Adrenal gland (tissue), 12 donors: ENCODE data around the gene UBAP1L. TPM values are rescaled to one million over a fixed set of nuclear protein-coding genes. Genes with fewer than 3 reads are reported as not detected.
A peak's percentile ranks its signal among the peaks of the same experiment; 100 is the strongest.

ENCODE experiments used
- DNase-seq, 7 donors: peaks; one replicate each; pipeline ENCODE4 v3.0.0-alpha.2; 2019 to 2020
- H3K27ac ChIP-seq, 5 donors: fragments of 200-600 bp; sonication (generic) in 4 of 5; 1 replicate in 3 of 5; 2 replicates in 2 of 5; pipeline versions ENCODE4 v1.5.1 to v1.8.0; 2016 to 2020; ENCODE audit warnings: mild to moderate bottlenecking in 1 of 5
- H3K27me3 ChIP-seq: fragments of 200-600 bp; 2 replicates; pipeline ENCODE4 v1.8.0; 2021
- H3K36me3 ChIP-seq, 2 donors: fragments of 200-600 bp; replicated peaks in 1 of 2; 1 replicate in 1 of 2; 2 replicates in 1 of 2; pipeline versions ENCODE4 v1.5.1 to v1.8.0; 2018 to 2022
- H3K4me1 ChIP-seq, 2 donors: fragments of 200-600 bp; replicated peaks in 1 of 2; 1 replicate in 1 of 2; 2 replicates in 1 of 2; pipeline versions ENCODE4 v1.5.1 to v1.8.0; 2018 to 2021
- H3K4me3 ChIP-seq, 4 donors: fragments of 200-600 bp; sonication (generic) in 3 of 4; one replicate each; pipeline ENCODE4 v1.5.1; 2016 to 2018
- H3K9me3 ChIP-seq, 3 donors: fragments of 200-600 bp; sonication (generic) in 1 of 3; replicated peaks in 1 of 3; 1 replicate in 2 of 3; 2 replicates in 1 of 3; pipeline versions ENCODE4 v1.5.1 to v1.8.0; 2016 to 2021
- POLR2A ChIP-seq, 2 donors: fragments of 450-650 bp; IDR thresholded peaks; one replicate each; pipeline ENCODE4 v1.6.1; 2017; ENCODE audit warnings: antibody characterized with exemption in 2 of 2, mild to moderate bottlenecking in 2 of 2, moderate library complexity in 1 of 2
- WGBS, 4 donors: extraction: QIAGEN DNeasy Blood & Tissue Kit in 2 of 4; methylation state at CpG; one replicate each; pipeline versions ENCODE4 v1.1.5 to v1.1.7; 2013 to 2017; 5-methylcytosine and 5-hydroxymethylcytosine counted together
- intact Hi-C, 2 donors: fragments of 100-400 bp; cut with DNase I; formaldehyde crosslinking; loops; one replicate each; pipeline versions ENCODE4 v1.14.1 to v1.15.0; 2022 to 2023
- polyA plus RNA-seq, 3 donors: library from polyadenylated mRNA; stranded (reverse); fragments of 200-250 nt in 2 of 3; fragments of 350-450 nt in 1 of 3; fragmentation: Illumina TruSeq in 1 of 3; extraction: RNeasy Lipid Tissue Mini Kit (QIAGEN cat#74804) in 1 of 3; gene quantifications; one replicate each; pipeline ENCODE4 v1.2.3, GENCODE V29; 2013 to 2014
- total RNA-seq, 9 donors: library from RNA; depleted of rRNA in 4 of 9; stranded (reverse); fragments of >200 nt in 4 of 9; fragments of 120-200 nt in 1 of 9; fragmentation: NEBNext Ultra II Directional in 1 of 9; extraction: Animal tissue kit (Norgen Biotek cat#: 25700) in 1 of 9; gene quantifications; one replicate each; pipeline versions ENCODE4 v1.1.0 to v1.2.4, GENCODE V29; 2013 to 2023
- TF ChIP-seq, protein P1 (sequence below), 6 experiments: fragments of 450-650 bp in 4 of 6; fragments of 200-600 bp in 2 of 6; sonication (generic) in 1 of 6; IDR thresholded peaks; 1 replicate in 5 of 6; 2 replicates in 1 of 6; pipeline versions ENCODE4 v1.5.1 to v1.8.0; 2016 to 2021; ENCODE audit warnings: antibody characterized with exemption in 6 of 6, mild to moderate bottlenecking in 2 of 6, moderate library complexity in 1 of 6
- donor health status: healthy with polysubstance abuse.
- donor health status: Bipolar disorder and iron deficiency.
- donor health status: DM: yes; HTN: yes; CAD: no.
- donor health status: DM: no; HTN: no; CAD: no.
- donor health status: DM: no; HTN: no; CAD: no.
- donor health status: DM: yes; HTN: yes; CAD: no.

The UBAP1L gene
- total and polyA plus RNA-seq, 12 donors = 0.48 to 34.9 (median 2.9) TPM

DNA sequence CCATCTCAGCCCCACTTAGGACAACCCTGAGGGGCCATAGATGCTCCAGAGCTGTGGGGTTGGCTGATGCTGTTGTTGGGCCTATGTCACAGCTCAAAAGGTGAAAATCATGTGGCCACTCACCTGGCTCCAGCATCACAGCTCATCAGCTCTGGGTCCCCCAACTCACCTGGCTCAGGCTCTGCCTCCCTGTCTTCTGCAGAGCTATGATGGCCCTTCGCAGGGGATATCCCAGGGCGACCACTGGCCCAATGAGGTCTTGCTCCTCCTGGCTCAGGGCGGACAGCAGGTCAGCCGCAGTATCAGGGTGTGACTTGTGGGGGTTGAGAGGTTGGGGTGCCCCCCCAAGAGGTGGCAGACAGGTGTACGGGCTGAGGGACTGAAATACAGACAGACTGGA is 15.7 kb downstream of the UBAP1L start:
- no peaks in the 10 kb centered on the region for H3K9me3 ChIP-seq
- no peak overlapping the region for H3K4me3 ChIP-seq
- peaks cover 0 to 29% of the 10 kb centered on the region in 2 donors for H3K36me3 ChIP-seq
- 93 to 96% (median 95%) methylated on average over 3 to 5 of the region's 5 CpGs for WGBS, 4 donors
- H3K4me1 ChIP-seq = peaks cover 0 to 10% of the 10 kb centered on the region in 2 donors
- no peak for TF ChIP-seq POLR2A (IDR thresholded peaks at IDR 0.05)
- TF ChIP-seq, protein P1, sequence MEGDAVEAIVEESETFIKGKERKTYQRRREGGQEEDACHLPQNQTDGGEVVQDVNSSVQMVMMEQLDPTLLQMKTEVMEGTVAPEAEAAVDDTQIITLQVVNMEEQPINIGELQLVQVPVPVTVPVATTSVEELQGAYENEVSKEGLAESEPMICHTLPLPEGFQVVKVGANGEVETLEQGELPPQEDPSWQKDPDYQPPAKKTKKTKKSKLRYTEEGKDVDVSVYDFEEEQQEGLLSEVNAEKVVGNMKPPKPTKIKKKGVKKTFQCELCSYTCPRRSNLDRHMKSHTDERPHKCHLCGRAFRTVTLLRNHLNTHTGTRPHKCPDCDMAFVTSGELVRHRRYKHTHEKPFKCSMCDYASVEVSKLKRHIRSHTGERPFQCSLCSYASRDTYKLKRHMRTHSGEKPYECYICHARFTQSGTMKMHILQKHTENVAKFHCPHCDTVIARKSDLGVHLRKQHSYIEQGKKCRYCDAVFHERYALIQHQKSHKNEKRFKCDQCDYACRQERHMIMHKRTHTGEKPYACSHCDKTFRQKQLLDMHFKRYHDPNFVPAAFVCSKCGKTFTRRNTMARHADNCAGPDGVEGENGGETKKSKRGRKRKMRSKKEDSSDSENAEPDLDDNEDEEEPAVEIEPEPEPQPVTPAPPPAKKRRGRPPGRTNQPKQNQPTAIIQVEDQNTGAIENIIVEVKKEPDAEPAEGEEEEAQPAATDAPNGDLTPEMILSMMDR (IDR thresholded peaks at IDR 0.05) = no peak
- intact Hi-C loops = loop anchor here in 1 of 2 donors (10.0 kb wide), 1 partner anchor 55 kb away; the partner anchor contains the start of gene SLC51B
- DNase-seq = peak in 2 of 7 donors; percentile 14 to 36
- H3K27me3 ChIP-seq = no peaks in the 10 kb centered on the region
- no peak overlapping the region for H3K27ac ChIP-seq

DNA sequence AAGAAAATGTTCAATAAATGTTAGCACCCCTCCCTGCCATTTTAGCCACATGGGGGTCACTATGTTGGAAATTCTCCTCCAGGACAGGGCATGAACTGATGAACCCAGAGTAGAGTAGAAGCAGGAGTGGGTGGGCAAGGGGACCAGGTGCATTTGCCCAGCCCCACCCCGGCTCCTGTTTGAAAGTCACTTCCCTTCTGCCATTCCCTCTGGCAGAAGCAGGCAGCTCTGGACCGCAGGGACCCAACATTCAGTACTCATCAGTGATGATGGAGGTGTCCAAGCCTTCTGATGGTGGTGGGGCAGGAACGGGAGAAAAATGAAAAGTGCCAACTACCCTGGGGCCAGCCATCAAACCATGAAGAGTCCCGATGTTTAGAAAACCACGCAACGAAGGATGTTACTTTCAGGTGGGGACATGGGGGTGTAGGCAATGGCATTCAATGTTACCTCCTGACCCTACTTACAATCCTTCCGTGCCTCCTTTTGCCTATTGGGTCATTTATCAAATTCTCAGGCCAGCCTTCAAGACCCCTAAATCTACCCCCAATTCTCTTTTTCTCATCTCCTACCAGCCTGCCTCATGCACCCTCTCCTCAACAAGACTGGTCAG is 17.2 kb downstream of the UBAP1L start:
- no peak for TF ChIP-seq POLR2A (IDR thresholded peaks at IDR 0.05)
- TF ChIP-seq, protein P1 (IDR thresholded peaks at IDR 0.05) = no peak
- peaks cover 0 to 11% of the 10 kb centered on the region in 2 donors for H3K4me1 ChIP-seq
- peak in 1 of 7 donors; percentile 27 for DNase-seq
- 95 to 98% (median 95%) methylated on average over 6 to 7 of the region's 7 CpGs for WGBS, 4 donors
- intact Hi-C loops = loop anchor here in 1 of 2 donors (10.0 kb wide), 1 partner anchor 53 kb away; the partner anchor contains the start of gene SLC51B
- no peaks in the 10 kb centered on the region for H3K9me3 ChIP-seq
- H3K4me3 ChIP-seq = no peak overlapping the region
- no peaks in the 10 kb centered on the region for H3K27me3 ChIP-seq
- H3K36me3 ChIP-seq = peaks cover 0 to 29% of the 10 kb centered on the region in 2 donors
- no peak overlapping the region for H3K27ac ChIP-seq

DNA sequence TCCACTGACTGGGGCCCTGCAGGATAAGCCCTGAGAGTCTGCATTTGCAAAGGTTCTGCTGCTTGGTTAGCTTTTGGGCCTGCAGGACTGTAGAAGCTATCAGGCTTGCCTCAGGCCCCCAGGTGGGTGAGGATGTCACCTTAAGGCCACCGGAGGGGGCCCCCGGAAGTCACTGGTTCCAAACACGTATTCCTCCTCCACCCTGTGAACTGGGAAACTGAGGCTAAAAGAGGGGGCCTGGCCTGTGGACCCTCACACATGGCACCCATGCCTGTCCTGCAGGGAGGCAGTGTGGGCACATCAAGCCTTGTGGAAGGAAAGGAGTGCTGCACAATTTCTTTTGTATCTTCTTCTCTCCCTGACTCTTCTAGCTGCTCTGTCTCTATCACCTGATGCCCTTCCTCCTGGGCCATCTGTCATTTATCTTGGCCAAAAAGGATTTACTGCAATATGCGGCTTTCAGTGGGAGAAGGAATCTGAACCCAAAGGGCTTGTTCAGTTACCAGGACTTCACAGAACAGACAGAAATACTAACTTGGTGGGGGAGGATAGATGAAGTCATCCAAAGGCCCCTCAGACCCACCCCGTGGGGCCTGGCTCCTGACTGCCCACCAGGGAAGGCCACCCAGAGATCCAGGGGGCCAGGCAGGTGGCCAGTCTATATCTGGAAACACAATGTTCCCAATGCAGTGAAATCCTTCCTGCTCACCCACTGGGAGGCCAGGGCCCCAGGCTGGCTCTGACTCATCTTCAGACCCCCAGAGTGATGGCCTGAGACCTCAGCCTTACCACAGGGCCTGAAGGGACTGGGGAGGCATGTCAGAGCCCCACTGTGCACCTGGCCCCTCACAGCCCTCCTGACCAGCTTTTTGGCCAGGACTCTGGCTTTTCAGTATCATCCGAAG is 18.3 kb downstream of the UBAP1L start:
- Histone ChIP-seq H3K9me3 (no peaks in the 10 kb centered on the region), H3K27ac (no peak overlapping the region), H3K4me3 (no peak overlapping the region), H3K4me1 (peaks cover 0 to 11% of the 10 kb centered on the region in 2 donors), H3K36me3 (peaks cover 0 to 29% of the 10 kb centered on the region in 2 donors), H3K27me3 (no peaks in the 10 kb centered on the region)
- TF ChIP-seq POLR2A (IDR thresholded peaks at IDR 0.05) = no peak
- TF ChIP-seq, protein P1 (IDR thresholded peaks at IDR 0.05) = no peak
- peak in 1 of 7 donors; percentile 21 for DNase-seq
- WGBS, 4 donors = 86 to 93% (median 89%) methylated on average over 3 to 6 of the region's 6 CpGs
- intact Hi-C loops = loop anchor here in 1 of 2 donors (10.0 kb wide), 1 partner anchor 52 kb away; the partner anchor contains the start of gene SLC51B

DNA sequence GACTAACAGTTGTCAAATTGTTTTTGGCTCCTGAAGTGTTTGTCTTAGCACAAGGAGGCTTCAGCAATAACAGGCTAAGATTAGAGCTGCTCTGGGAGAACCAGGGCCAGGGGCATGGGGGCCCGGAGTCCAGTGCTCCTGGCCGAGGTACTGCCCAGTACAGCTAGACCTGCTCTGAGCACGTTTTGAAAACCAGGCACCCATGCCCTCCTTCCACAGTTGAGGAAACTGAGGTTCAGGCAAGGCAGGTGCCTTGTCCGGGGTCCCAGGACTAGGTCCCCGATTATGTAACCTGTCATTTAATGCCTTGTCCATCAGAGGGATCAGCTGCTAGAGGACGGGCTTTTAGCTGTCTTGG is 19.3 kb downstream of the UBAP1L start:
- TF ChIP-seq, protein P1 (IDR thresholded peaks at IDR 0.05) = no peak
- TF ChIP-seq POLR2A (IDR thresholded peaks at IDR 0.05) = no peak
- H3K27me3 ChIP-seq = no peaks in the 10 kb centered on the region
- H3K9me3 ChIP-seq = no peaks in the 10 kb centered on the region
- peak in 1 of 7 donors; percentile 40 for DNase-seq
- no peak overlapping the region for H3K27ac ChIP-seq
- peaks cover 0 to 29% of the 10 kb centered on the region in 2 donors for H3K36me3 ChIP-seq
- WGBS, 4 donors = 83 to 90% (median 87%) methylated on average over 3 to 6 of the region's 6 CpGs
- peaks cover 0 to 11% of the 10 kb centered on the region in 2 donors for H3K4me1 ChIP-seq
- no peak overlapping the region for H3K4me3 ChIP-seq
- intact Hi-C loops = loop anchor here in 1 of 2 donors (10.0 kb wide), 1 partner anchor 51 kb away; the partner anchor contains the start of gene SLC51B
